ENCODE results near the gene CSMD2.

CSMD2 gene

DNA sequence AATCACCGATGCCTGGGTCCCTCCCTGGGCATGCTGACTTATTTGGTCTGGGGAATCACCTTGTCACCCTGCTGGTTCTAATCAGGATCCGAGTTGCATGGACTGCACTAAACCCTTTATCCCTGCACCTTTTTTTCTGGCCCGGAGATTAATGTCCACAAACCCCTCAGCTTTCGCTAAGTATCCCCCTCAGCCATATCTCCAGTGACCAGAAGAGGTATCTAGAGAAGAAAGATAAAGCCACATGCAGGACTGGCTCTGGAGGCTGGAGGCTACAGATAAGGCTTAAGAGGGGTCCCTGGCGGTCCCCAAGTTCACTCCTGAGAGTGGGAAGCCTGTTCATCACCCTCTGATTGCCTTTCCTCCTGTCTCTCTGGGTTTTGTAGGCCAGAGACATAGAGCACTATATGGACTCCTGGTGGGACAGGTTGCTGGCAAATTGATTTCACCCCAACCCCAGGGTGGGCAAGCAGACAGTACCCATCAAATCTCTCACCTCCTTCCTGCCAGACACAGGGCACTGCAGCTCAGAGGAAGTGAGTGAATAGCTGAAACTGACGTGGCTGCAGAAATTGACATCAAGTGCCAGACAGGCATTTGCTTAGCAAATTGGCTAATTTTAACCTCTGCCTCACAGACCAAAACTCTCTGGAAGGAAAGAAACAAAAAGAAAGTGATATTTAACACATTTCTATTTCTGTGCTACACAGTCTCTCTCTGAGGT is 262.4 kb downstream of the CSMD2 start:
- 74 to 81% methylated on average over 3 to 6 of the region's 6 CpGs for WGBS, 2 experiments (ENCODE audit: insufficient coverage in 2 of 2)
- H3K27ac ChIP-seq (ENCODE audit: low read depth, low read length, severe bottlenecking): peak overlapping the region; percentile 76
- no peaks in the 10 kb centered on the region for H3K9me3 ChIP-seq (ENCODE audit: control insufficient read depth, low read length)
- no peak overlapping the region for H3K4me3 ChIP-seq (ENCODE audit: extremely low read depth, insufficient read depth, low read length, poor library complexity, severe bottlenecking)
- peaks cover 17% of the 10 kb centered on the region for H3K4me1 ChIP-seq (ENCODE audit: control insufficient read depth, insufficient read depth, low read length, poor library complexity, severe bottlenecking)
- no peaks in the 10 kb centered on the region for H3K36me3 ChIP-seq (ENCODE audit: control insufficient read depth, insufficient read depth, low read length)

DNA sequence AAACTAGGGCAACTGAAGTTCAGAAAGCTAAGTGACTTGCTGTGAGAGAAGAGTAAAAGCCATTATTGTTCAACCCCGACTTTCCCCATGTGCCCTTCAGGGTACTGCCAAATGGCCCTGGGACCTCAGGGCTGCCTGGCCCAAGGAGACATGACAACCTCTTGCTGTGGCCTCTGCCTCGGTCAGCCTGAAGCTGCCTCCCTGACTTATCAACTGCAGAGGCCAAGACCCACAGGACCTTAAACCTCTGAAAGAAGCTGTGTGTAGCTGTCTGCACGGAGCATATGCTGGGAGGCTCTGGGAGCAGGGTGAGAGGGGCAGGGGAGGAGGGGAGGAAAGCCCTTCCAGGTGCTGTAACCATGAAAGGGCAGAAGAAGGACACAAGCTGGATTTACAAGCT is 265.3 kb downstream of the CSMD2 start:
- Histone ChIP-seq H3K9me3 (ENCODE audit: control insufficient read depth, low read length) (no peaks in the 10 kb centered on the region), H3K36me3 (ENCODE audit: control insufficient read depth, insufficient read depth, low read length) (no peaks in the 10 kb centered on the region), H3K27ac (ENCODE audit: low read depth, low read length, severe bottlenecking) (no peak overlapping the region), H3K4me1 (ENCODE audit: control insufficient read depth, insufficient read depth, low read length, poor library complexity, severe bottlenecking) (peaks cover 17% of the 10 kb centered on the region), H3K4me3 (ENCODE audit: extremely low read depth, insufficient read depth, low read length, poor library complexity, severe bottlenecking) (no peak overlapping the region)
- WGBS, 2 experiments (ENCODE audit: insufficient coverage in 2 of 2): 88 to 92% methylated on average over 2 of the region's 3 CpGs

DNA sequence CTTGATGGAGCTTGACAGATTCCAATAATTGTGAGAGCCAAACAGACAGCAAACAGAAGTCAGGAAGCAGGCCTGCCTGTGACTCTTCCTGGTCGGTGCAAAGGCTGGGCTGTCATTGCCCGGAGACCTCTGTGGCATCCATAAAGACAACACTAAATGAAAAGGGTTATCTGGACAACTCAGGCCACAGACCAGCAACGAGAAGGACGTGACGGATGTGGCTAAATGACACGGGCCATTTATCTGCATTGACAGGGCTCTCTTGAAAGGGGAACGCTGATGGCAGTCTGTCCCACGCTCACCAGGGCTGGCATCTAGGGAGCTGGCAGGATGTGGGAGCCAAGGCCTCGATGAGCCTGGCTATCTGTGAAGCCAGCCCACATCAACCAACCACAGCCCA is 266.1 kb downstream of the CSMD2 start:
- Histone ChIP-seq H3K9me3 (ENCODE audit: control insufficient read depth, low read length) (no peaks in the 10 kb centered on the region), H3K27ac (ENCODE audit: low read depth, low read length, severe bottlenecking) (peak overlapping the region; percentile 23), H3K4me1 (ENCODE audit: control insufficient read depth, insufficient read depth, low read length, poor library complexity, severe bottlenecking) (peaks cover 16% of the 10 kb centered on the region), H3K4me3 (ENCODE audit: extremely low read depth, insufficient read depth, low read length, poor library complexity, severe bottlenecking) (no peak overlapping the region), H3K36me3 (ENCODE audit: control insufficient read depth, insufficient read depth, low read length) (no peaks in the 10 kb centered on the region)
- WGBS, 2 experiments (ENCODE audit: insufficient coverage in 2 of 2): 80 to 89% methylated on average over 7 to 8 of the region's 9 CpGs

DNA sequence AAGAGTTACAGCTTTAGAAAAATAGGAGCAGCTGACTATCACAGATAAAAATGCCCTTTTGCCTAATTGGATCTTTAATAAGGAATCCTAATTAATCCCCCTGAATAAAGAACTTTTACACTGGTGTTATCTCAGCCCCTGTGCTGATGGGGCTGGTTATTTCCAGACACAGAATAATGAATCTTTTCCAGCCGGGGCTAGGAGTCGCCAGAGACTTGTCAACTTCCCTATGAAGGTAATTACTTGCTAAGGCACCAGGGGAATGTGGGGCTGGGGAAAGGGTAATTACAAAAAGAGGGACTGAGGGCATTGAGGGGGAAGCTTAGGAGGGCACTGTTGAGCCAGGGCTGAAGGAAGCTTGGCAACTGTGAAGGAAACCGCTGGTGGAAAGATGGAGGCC is 266.6 kb downstream of the CSMD2 start:
- H3K9me3 ChIP-seq (ENCODE audit: control insufficient read depth, low read length): no peaks in the 10 kb centered on the region
- H3K36me3 ChIP-seq (ENCODE audit: control insufficient read depth, insufficient read depth, low read length): no peaks in the 10 kb centered on the region
- H3K4me1 ChIP-seq (ENCODE audit: control insufficient read depth, insufficient read depth, low read length, poor library complexity, severe bottlenecking): peaks cover 13% of the 10 kb centered on the region
- H3K4me3 ChIP-seq (ENCODE audit: extremely low read depth, insufficient read depth, low read length, poor library complexity, severe bottlenecking): no peak overlapping the region
- WGBS, 2 experiments (ENCODE audit: insufficient coverage in 2 of 2): 61 to 87% methylated on average over 2 to 3 of the region's 3 CpGs
- peak overlapping the region; percentile 41 for H3K27ac ChIP-seq (ENCODE audit: low read depth, low read length, severe bottlenecking)

GRCh38 chr1:33897092-33897725 is 267.8 kb downstream of the CSMD2 start:
- Histone ChIP-seq H3K4me1 (ENCODE audit: control insufficient read depth, insufficient read depth, low read length, poor library complexity, severe bottlenecking) (peaks cover under 1% of the 10 kb centered on the region), H3K4me3 (ENCODE audit: extremely low read depth, insufficient read depth, low read length, poor library complexity, severe bottlenecking) (no peak overlapping the region), H3K9me3 (ENCODE audit: control insufficient read depth, low read length) (no peaks in the 10 kb centered on the region), H3K36me3 (ENCODE audit: control insufficient read depth, insufficient read depth, low read length) (no peaks in the 10 kb centered on the region), H3K27ac (ENCODE audit: low read depth, low read length, severe bottlenecking) (no peak overlapping the region)
- WGBS, 2 experiments (ENCODE audit: insufficient coverage in 2 of 2): 94 to 98% methylated on average over 4 to 5 of the region's 5 CpGs

GRCh38 chr1:33895976-33896375 is 269.1 kb downstream of the CSMD2 start:
- no CpG with 5 or more reads among the region's 2 CpGs for WGBS, 2 experiments (ENCODE audit: insufficient coverage in 2 of 2)
- H3K4me1 ChIP-seq (ENCODE audit: control insufficient read depth, insufficient read depth, low read length, poor library complexity, severe bottlenecking): no peaks in the 10 kb centered on the region
- H3K27ac ChIP-seq (ENCODE audit: low read depth, low read length, severe bottlenecking): no peak overlapping the region
- H3K9me3 ChIP-seq (ENCODE audit: control insufficient read depth, low read length): no peaks in the 10 kb centered on the region
- H3K36me3 ChIP-seq (ENCODE audit: control insufficient read depth, insufficient read depth, low read length): no peaks in the 10 kb centered on the region
- no peak overlapping the region for H3K4me3 ChIP-seq (ENCODE audit: extremely low read depth, insufficient read depth, low read length, poor library complexity, severe bottlenecking)

DNA sequence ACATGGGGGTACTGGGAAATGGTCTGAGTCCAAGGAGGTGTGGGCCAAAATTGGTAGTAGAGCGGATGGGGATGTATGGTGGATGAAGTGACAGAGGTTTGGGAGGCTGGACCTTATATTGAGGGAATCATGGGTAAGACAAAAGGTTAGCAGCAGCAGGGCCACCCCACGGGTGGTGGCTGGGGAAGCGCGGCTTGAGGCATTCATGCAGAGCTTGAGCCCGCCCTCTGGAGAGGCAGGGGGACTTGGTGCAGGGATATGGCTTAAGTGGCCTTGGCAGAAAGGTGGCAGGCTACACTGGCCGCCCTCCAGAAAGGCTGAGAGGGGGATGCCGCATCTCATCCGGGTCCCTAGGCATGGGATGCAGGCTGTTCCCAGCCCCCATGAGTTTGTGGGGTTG is 269.6 kb downstream of the CSMD2 start:
- no peak overlapping the region for H3K4me3 ChIP-seq (ENCODE audit: extremely low read depth, insufficient read depth, low read length, poor library complexity, severe bottlenecking)
- H3K27ac ChIP-seq (ENCODE audit: low read depth, low read length, severe bottlenecking): no peak overlapping the region
- H3K9me3 ChIP-seq (ENCODE audit: control insufficient read depth, low read length): no peaks in the 10 kb centered on the region
- 83 to 84% methylated on average over 7 to 8 of the region's 8 CpGs for WGBS, 2 experiments (ENCODE audit: insufficient coverage in 2 of 2)
- H3K4me1 ChIP-seq (ENCODE audit: control insufficient read depth, insufficient read depth, low read length, poor library complexity, severe bottlenecking): no peaks in the 10 kb centered on the region
- H3K36me3 ChIP-seq (ENCODE audit: control insufficient read depth, insufficient read depth, low read length): no peaks in the 10 kb centered on the region

- WGBS, 2 experiments (ENCODE audit: insufficient coverage in 2 of 2): 76 to 83% methylated on average over 1 to 2 of the region's 3 CpGs
- Histone ChIP-seq H3K4me3 (ENCODE audit: extremely low read depth, insufficient read depth, low read length, poor library complexity, severe bottlenecking) (no peak overlapping the region), H3K9me3 (ENCODE audit: control insufficient read depth, low read length) (no peaks in the 10 kb centered on the region), H3K36me3 (ENCODE audit: control insufficient read depth, insufficient read depth, low read length) (no peaks in the 10 kb centered on the region), H3K4me1 (ENCODE audit: control insufficient read depth, insufficient read depth, low read length, poor library complexity, severe bottlenecking) (no peaks in the 10 kb centered on the region), H3K27ac (ENCODE audit: low read depth, low read length, severe bottlenecking) (peak overlapping the region; percentile 2)
These were observed 271.7 kb downstream of the CSMD2 start for GRCh38 chr1:33893147-33893830.

DNA sequence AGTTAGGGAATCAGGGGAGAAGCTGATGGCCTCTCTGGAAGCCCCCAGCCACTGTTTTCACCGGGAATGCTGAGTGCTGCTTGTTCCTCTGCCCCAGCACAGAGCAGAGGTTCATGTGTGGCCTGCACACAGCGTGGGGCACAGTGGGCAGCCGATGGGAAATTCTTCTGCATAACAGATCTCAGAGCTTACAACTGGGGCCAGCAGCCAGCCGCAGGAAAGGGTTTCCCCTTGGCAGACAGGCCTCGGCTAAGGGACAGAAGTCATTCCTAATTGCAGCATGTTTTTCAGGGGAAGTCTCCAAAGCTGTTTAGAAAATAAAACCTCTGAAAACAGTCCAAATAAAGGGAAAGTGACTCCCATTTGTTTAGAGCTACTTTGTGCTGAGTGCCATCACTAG is 278.5 kb downstream of the CSMD2 start:
- Histone ChIP-seq H3K9me3 (ENCODE audit: control insufficient read depth, low read length) (no peaks in the 10 kb centered on the region), H3K4me3 (ENCODE audit: extremely low read depth, insufficient read depth, low read length, poor library complexity, severe bottlenecking) (no peak overlapping the region), H3K36me3 (ENCODE audit: control insufficient read depth, insufficient read depth, low read length) (no peaks in the 10 kb centered on the region), H3K4me1 (ENCODE audit: control insufficient read depth, insufficient read depth, low read length, poor library complexity, severe bottlenecking) (no peaks in the 10 kb centered on the region), H3K27ac (ENCODE audit: low read depth, low read length, severe bottlenecking) (no peak overlapping the region)
- WGBS, 2 experiments (ENCODE audit: insufficient coverage in 2 of 2): 26 to 32% methylated on average over 4 of the region's 5 CpGs

- H3K4me3 ChIP-seq (ENCODE audit: extremely low read depth, insufficient read depth, low read length, poor library complexity, severe bottlenecking): no peak overlapping the region
- H3K36me3 ChIP-seq (ENCODE audit: control insufficient read depth, insufficient read depth, low read length): no peaks in the 10 kb centered on the region
- no CpG with 5 or more reads among the region's 2 CpGs for WGBS, 2 experiments (ENCODE audit: insufficient coverage in 2 of 2)
- no peaks in the 10 kb centered on the region for H3K4me1 ChIP-seq (ENCODE audit: control insufficient read depth, insufficient read depth, low read length, poor library complexity, severe bottlenecking)
- H3K9me3 ChIP-seq (ENCODE audit: control insufficient read depth, low read length): no peaks in the 10 kb centered on the region
- H3K27ac ChIP-seq (ENCODE audit: low read depth, low read length, severe bottlenecking): no peak overlapping the region
These were observed 284.7 kb downstream of the CSMD2 start for GRCh38 chr1:33880305-33880704.

DNA sequence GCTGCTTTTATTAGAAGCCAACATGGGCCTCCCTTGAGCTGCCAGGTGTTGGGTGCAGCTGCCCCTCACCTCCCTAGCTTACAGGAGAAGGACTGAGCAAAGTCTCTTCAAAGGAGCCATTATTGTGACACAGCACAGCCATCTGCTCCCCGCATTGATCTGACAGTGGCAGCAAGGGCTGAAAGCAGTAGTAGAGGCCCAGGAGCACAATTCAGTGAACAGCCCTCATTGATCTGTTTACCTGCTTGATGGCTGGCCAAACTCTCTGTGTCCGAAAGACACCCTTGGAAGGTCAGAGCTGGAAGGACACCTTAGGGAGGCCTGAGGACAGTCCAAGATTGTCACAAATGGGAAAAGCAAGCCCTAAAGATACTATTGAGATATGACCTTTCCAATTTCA is 286.6 kb downstream of the CSMD2 start:
- no peak overlapping the region for H3K4me3 ChIP-seq (ENCODE audit: extremely low read depth, insufficient read depth, low read length, poor library complexity, severe bottlenecking)
- H3K36me3 ChIP-seq (ENCODE audit: control insufficient read depth, insufficient read depth, low read length): no peaks in the 10 kb centered on the region
- H3K9me3 ChIP-seq (ENCODE audit: control insufficient read depth, low read length): no peaks in the 10 kb centered on the region
- no peaks in the 10 kb centered on the region for H3K4me1 ChIP-seq (ENCODE audit: control insufficient read depth, insufficient read depth, low read length, poor library complexity, severe bottlenecking)
- H3K27ac ChIP-seq (ENCODE audit: low read depth, low read length, severe bottlenecking): no peak overlapping the region
- WGBS, 2 experiments (ENCODE audit: insufficient coverage in 2 of 2): 97 to 100% methylated on average over 2 of the region's 2 CpGs

All from mesodermal cell (in vitro differentiated cells).